B cell (primary cell): ENCODE measurements around the gene CHST11. TPM values are rescaled to one million over a fixed set of nuclear protein-coding genes. Genes with fewer than 3 reads are reported as not detected.

Experiments
- ATAC-seq: fragments of 200-7000 bp; cut with Tn5 transposase; one replicate; pipeline ENCODE4 v1.10.0; 2021; ENCODE audit warnings: low read depth, mild to moderate bottlenecking, moderate number of reproducible peaks, moderate library complexity
- CTCF ChIA-PET: fragments of 350-600 bp; sonication (Branson Sonifier 250); formaldehyde crosslinking; loops from one replicate; lab custom pipeline; 2021; ENCODE audit warnings: antibody characterized with exemption, inconsistent platforms; lab: Charles Lee
- POLR2A ChIA-PET: fragments of 350-600 bp; sonication (Branson Sonifier 250); formaldehyde crosslinking; loops from one replicate; lab custom pipeline; 2021; ENCODE audit warnings: antibody characterized with exemption; lab: Charles Lee
- DNase-seq: peaks from one replicate; pipeline ENCODE4 v3.0.0; 2013
- H2AFZ ChIP-seq: 2 replicates; pipeline ENCODE4 v1.6.1; 2012; ENCODE audit warnings: mild to moderate bottlenecking, low read depth, low read length; ENCODE audit not compliant: insufficient read depth, poor library complexity, severe bottlenecking
- H3K27ac ChIP-seq, 2 donors: 1 replicate in 1 of 2; 2 replicates in 1 of 2; pipeline ENCODE4 v1.5.1; 2012 to 2013; ENCODE audit warnings: low read length in 2 of 2, mild to moderate bottlenecking in 2 of 2, moderate library complexity in 1 of 2
- H3K27me3 ChIP-seq, 4 experiments: fragments of 200-600 bp in 1 of 4; sonication (generic) in 1 of 4; replicated peaks in 1 of 4; 1 replicate in 2 of 4; 2 replicates in 2 of 4; pipeline versions ENCODE4 v1.6.1 to v1.7.0; 2013 to 2016; ENCODE audit warnings: low read length in 3 of 4, mild to moderate bottlenecking in 2 of 4, mixed read lengths in 1 of 4, moderate library complexity in 1 of 4; ENCODE audit not compliant: insufficient read depth in 4 of 4, control insufficient read depth in 3 of 4; ENCODE audit errors: control extremely low read depth in 1 of 4
- H3K36me3 ChIP-seq, 2 experiments: replicated peaks in 1 of 2; 1 replicate in 1 of 2; 2 replicates in 1 of 2; pipeline versions ENCODE4 v1.6.1 to v1.7.1; 2013; ENCODE audit warnings: low read length in 1 of 2; ENCODE audit not compliant: insufficient read depth in 2 of 2, control insufficient read depth in 1 of 2; ENCODE audit errors: control extremely low read depth in 1 of 2, extremely low read depth in 1 of 2
- H3K4me1 ChIP-seq, 2 donors: fragments of 200-600 bp in 1 of 2; sonication (generic) in 1 of 2; 1 replicate in 1 of 2; 2 replicates in 1 of 2; pipeline versions ENCODE4 v1.5.1 to v1.6.1; 2013 to 2017; ENCODE audit warnings: low read length in 2 of 2; ENCODE audit not compliant: control insufficient read depth in 2 of 2, insufficient read depth in 2 of 2
- H3K4me2 ChIP-seq: replicated peaks from 2 replicates; pipeline ENCODE3; 2012; ENCODE audit warnings: mild to moderate bottlenecking, low read depth, low read length; ENCODE audit not compliant: poor library complexity, severe bottlenecking
- H3K4me3 ChIP-seq, 5 experiments: fragments of 200-600 bp in 1 of 5; sonication (generic) in 1 of 5; 1 replicate in 3 of 5; 2 replicates in 2 of 5; pipeline versions ENCODE4 v1.5.1 to v1.7.0; 2011 to 2016; ENCODE audit warnings: low read length in 4 of 5, mild to moderate bottlenecking in 4 of 5, low read depth in 2 of 5, control low read depth in 1 of 5, moderate library complexity in 1 of 5; ENCODE audit not compliant: insufficient read depth in 1 of 5; ENCODE audit errors: control extremely low read depth in 1 of 5, extremely low read depth in 1 of 5
- H3K79me2 ChIP-seq: fragments of 200-600 bp; sonication (generic); one replicate; pipeline ENCODE4 v1.6.0; 2016; ENCODE audit warnings: low read length; ENCODE audit not compliant: control insufficient read depth, insufficient read depth
- H3K9ac ChIP-seq: fragments of 200-600 bp; sonication (generic); 2 replicates; pipeline ENCODE4 v1.6.1; 2017; ENCODE audit warnings: mild to moderate bottlenecking, low read length, moderate library complexity
- H3K9me3 ChIP-seq, 3 donors: one replicate each; pipeline versions ENCODE4 v1.6.1 to v1.7.1; 2013; ENCODE audit warnings: low read length in 2 of 3; ENCODE audit not compliant: control insufficient read depth in 2 of 3, insufficient read depth in 1 of 3; ENCODE audit errors: control extremely low read depth in 1 of 3
- H4K20me1 ChIP-seq: 2 replicates; pipeline ENCODE4 v1.6.0; 2012; ENCODE audit warnings: mild to moderate bottlenecking, low read length; ENCODE audit not compliant: insufficient read depth, control insufficient read depth, poor library complexity, severe bottlenecking
- H3K27ac Mint-ChIP-seq: one replicate; pipeline ENCODE4 v1.8.0; 2021; ENCODE audit warnings: mixed read lengths
- H3K27me3 Mint-ChIP-seq: one replicate; pipeline ENCODE4 v1.8.0; 2021; ENCODE audit warnings: mixed read lengths
- H3K4me1 Mint-ChIP-seq: one replicate; pipeline ENCODE4 v1.8.0; 2021; ENCODE audit warnings: mixed read lengths
- H3K4me3 Mint-ChIP-seq: one replicate; pipeline ENCODE4 v1.8.0; 2021; ENCODE audit warnings: mixed read lengths
- H3K9me3 Mint-ChIP-seq: one replicate; pipeline ENCODE4 v1.8.0; 2022; ENCODE audit warnings: mixed read lengths; ENCODE audit not compliant: insufficient read depth
- EZH2 ChIP-seq: IDR thresholded peaks from 2 replicates; pipeline ENCODE4 v1.6.1; 2012; ENCODE audit warnings: borderline replicate concordance, low read depth, mild to moderate bottlenecking, moderate library complexity, low read length; ENCODE audit not compliant: insufficient read depth, poor library complexity, severe bottlenecking
- WGBS: methylation state at CpG from one replicate; pipeline ENCODE4 v1.1.5; 2013; ENCODE audit warnings: missing lambda C conversion rate; ENCODE audit not compliant: insufficient coverage; 5-methylcytosine and 5-hydroxymethylcytosine counted together
- intact Hi-C: fragments of 100-400 bp; cut with micrococcal nuclease; formaldehyde crosslinking; loops from one replicate; pipeline ENCODE4 v1.10.0; 2022
- polyA plus RNA-seq: library from polyadenylated mRNA; depleted of rRNA; stranded (reverse); fragments of >200 nt; gene quantifications from 2 replicates; pipeline ENCODE4 v1.2.3, GENCODE V29; 2012
- total RNA-seq, 2 donors: library from RNA; stranded (reverse); fragments of 120-200 nt in 1 of 2; gene quantifications; 1 replicate in 1 of 2; 2 replicates in 1 of 2; pipeline versions ENCODE4 v1.2.3 to v1.2.4, GENCODE V29; 2013 to 2022
- TF ChIP-seq, protein P1 (sequence below): fragments of 200-600 bp; IDR thresholded peaks from one replicate; pipeline ENCODE4 v1.8.0; 2022; ENCODE audit warnings: antibody characterized with exemption, mild to moderate bottlenecking

Gene CHST11
- total and polyA plus RNA-seq, 2 donors (not counting 1 experiment from before 2014, with no cell fraction given): 46.3 to 152 TPM

GRCh38 chr12:104423273-104423672, 33.5 kb upstream of the CHST11 start:
- no peak overlapping the region for H3K27ac ChIP-seq
- CTCF ChIA-PET: no interaction called here

DNA sequence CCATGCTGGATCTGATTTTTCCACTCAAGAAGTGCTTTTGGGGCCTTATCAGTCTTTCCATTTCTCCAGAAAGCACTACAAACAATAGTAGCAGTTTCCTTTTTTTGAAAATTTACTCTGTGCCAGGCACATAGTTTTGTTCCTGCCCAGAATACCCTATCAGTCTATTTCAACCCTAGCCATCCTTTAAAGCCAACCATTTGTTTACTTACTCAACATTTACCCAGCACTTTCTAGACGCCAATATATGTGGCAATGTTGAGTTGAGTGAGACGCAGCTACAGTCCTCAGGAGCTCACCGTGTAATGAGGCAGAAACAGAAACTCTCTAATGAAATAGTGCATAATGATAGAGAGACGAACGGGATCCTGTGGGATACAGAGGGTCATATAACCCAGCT, 32.9 kb upstream of the CHST11 start:
- peaks cover 10% of the 10 kb centered on the region for H3K4me1 Mint-ChIP-seq
- Histone ChIP-seq H3K79me2 (no peaks in the 10 kb centered on the region), H3K27ac (no peak overlapping the region), H2AFZ (no peak overlapping the region), H4K20me1 (no peaks in the 10 kb centered on the region), H3K9ac (no peak overlapping the region), H3K36me3 (no peaks in the 10 kb centered on the region), H3K4me2 (no peak overlapping the region), H3K27me3 (no peaks in the 10 kb centered on the region), H3K9me3 (peaks cover 0 to 13% (median 7%) of the 10 kb centered on the region in 3 donors), H3K4me1 (peaks cover 6 to 9% of the 10 kb centered on the region in 2 donors), H3K4me3 (no peak overlapping the region)
- no peak overlapping the region for H3K4me3 Mint-ChIP-seq
- ChIA-PET POLR2A (no interaction called here), CTCF (no interaction called here)
- WGBS: 95% methylated on average over 4 of the region's 5 CpGs
- DNase-seq (no peak), ATAC-seq (no peak)
- no peak overlapping the region for H3K27ac Mint-ChIP-seq
- intact Hi-C loops: no loop called here
- no peaks in the 10 kb centered on the region for H3K27me3 Mint-ChIP-seq
- TF ChIP-seq, protein P1, sequence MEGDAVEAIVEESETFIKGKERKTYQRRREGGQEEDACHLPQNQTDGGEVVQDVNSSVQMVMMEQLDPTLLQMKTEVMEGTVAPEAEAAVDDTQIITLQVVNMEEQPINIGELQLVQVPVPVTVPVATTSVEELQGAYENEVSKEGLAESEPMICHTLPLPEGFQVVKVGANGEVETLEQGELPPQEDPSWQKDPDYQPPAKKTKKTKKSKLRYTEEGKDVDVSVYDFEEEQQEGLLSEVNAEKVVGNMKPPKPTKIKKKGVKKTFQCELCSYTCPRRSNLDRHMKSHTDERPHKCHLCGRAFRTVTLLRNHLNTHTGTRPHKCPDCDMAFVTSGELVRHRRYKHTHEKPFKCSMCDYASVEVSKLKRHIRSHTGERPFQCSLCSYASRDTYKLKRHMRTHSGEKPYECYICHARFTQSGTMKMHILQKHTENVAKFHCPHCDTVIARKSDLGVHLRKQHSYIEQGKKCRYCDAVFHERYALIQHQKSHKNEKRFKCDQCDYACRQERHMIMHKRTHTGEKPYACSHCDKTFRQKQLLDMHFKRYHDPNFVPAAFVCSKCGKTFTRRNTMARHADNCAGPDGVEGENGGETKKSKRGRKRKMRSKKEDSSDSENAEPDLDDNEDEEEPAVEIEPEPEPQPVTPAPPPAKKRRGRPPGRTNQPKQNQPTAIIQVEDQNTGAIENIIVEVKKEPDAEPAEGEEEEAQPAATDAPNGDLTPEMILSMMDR: no peak
- no peak for TF ChIP-seq EZH2
- H3K9me3 Mint-ChIP-seq: no peaks in the 10 kb centered on the region

More at GRCh38 chr12:104423273-104423672, 33.5 kb upstream of the CHST11 start:
- Histone ChIP-seq H4K20me1 (no peaks in the 10 kb centered on the region), H3K4me1 (peaks cover 6 to 9% of the 10 kb centered on the region in 2 donors), H3K4me3 (no peak overlapping the region), H3K9ac (no peak overlapping the region), H3K36me3 (no peaks in the 10 kb centered on the region), H3K4me2 (no peak overlapping the region), H3K79me2 (no peaks in the 10 kb centered on the region), H3K9me3 (peaks cover 0 to 8% (median 5%) of the 10 kb centered on the region in 3 donors), H2AFZ (no peak overlapping the region), H3K27me3 (no peaks in the 10 kb centered on the region)
- no peak for DNase-seq
- Mint-ChIP-seq H3K4me1 (peaks cover 10% of the 10 kb centered on the region), H3K27ac (no peak overlapping the region), H3K9me3 (no peaks in the 10 kb centered on the region), H3K27me3 (no peaks in the 10 kb centered on the region), H3K4me3 (no peak overlapping the region)
- intact Hi-C loops: no loop called here
- 100% methylated on average over 2 of the region's 3 CpGs for WGBS
- TF ChIP-seq, protein P1: no peak
- no peak for TF ChIP-seq EZH2
- no peak for ATAC-seq
- POLR2A ChIA-PET: no interaction called here
